Tibial nerve (tissue), 4 donors: Measurements from ENCODE around the gene ITPK1.

Experiments used
- CTCF ChIP-seq, 5 experiments: fragments of 200-600 bp in 3 of 5; fragments of 450-650 bp in 2 of 5; sonication (generic) in 3 of 5; IDR thresholded peaks; one replicate each; pipeline ENCODE4 v1.5.1; 2016 to 2019; ENCODE audit warnings: antibody characterized with exemption in 5 of 5, mild to moderate bottlenecking in 3 of 5, moderate library complexity in 2 of 5
- EP300 ChIP-seq, 2 donors: sonication (generic); formaldehyde crosslinking; IDR thresholded peaks; one replicate each; pipeline ENCODE4 v1.6.1; 2017; ENCODE audit warnings: antibody characterized with exemption in 2 of 2, mild to moderate bottlenecking in 1 of 2

GRCh38 chr14:93126111-93126510, 10.4 kb upstream of the ITPK1 start:
- no peak for TF ChIP-seq CTCF (IDR thresholded peaks at IDR 0.05)
- TF ChIP-seq EP300 (IDR thresholded peaks at IDR 0.05) = no peak
